Thymus (tissue), 11 donors: ENCODE results near the gene SLC25A25. TPM values are rescaled to one million over a fixed set of nuclear protein-coding genes. Genes with fewer than 3 reads are reported as not detected.

Experiments
- DNase-seq, 9 donors: peaks; one replicate each; pipeline ENCODE4 v3.0.0-alpha.2; 2013; ENCODE audit warnings: low spot score in 9 of 9, low read depth in 6 of 9, missing footprints in 1 of 9
- H3K27ac ChIP-seq, 2 donors: one replicate each; pipeline ENCODE4 v1.5.1; 2013; ENCODE audit warnings: control low read depth in 1 of 2, low read depth in 1 of 2, low read length in 1 of 2, mild to moderate bottlenecking in 1 of 2, moderate library complexity in 1 of 2
- H3K27me3 ChIP-seq, 2 donors: one replicate each; pipeline ENCODE4 v1.5.1; 2013; ENCODE audit warnings: low read length in 1 of 2; ENCODE audit not compliant: control insufficient read depth in 2 of 2, insufficient read depth in 1 of 2
- H3K36me3 ChIP-seq, 2 donors: one replicate each; pipeline ENCODE4 v1.5.1; 2013; ENCODE audit warnings: low read length in 1 of 2, mild to moderate bottlenecking in 1 of 2, moderate library complexity in 1 of 2; ENCODE audit not compliant: control insufficient read depth in 2 of 2, insufficient read depth in 2 of 2
- H3K4me1 ChIP-seq, 2 donors: one replicate each; pipeline ENCODE4 v1.5.1; 2013; ENCODE audit warnings: low read length in 2 of 2; ENCODE audit not compliant: control insufficient read depth in 2 of 2, insufficient read depth in 2 of 2
- H3K4me3 ChIP-seq, 2 donors: one replicate each; pipeline ENCODE4 v1.5.1; 2013; ENCODE audit warnings: low read length in 2 of 2, control low read depth in 1 of 2, mild to moderate bottlenecking in 1 of 2
- H3K9me3 ChIP-seq, 2 donors: one replicate each; pipeline ENCODE4 v1.5.1; 2013; ENCODE audit warnings: low read length in 1 of 2, mild to moderate bottlenecking in 1 of 2; ENCODE audit not compliant: control insufficient read depth in 2 of 2, insufficient read depth in 1 of 2
- WGBS: extraction: QIAGEN DNeasy Blood & Tissue Kit; methylation state at CpG from one replicate; pipeline ENCODE4 v1.1.7; 2013; 5-methylcytosine and 5-hydroxymethylcytosine counted together
- polyA plus RNA-seq: library from polyadenylated mRNA; stranded (reverse); fragments of 200-250 nt; gene quantifications from one replicate; pipeline ENCODE4 v1.2.3, GENCODE V29; 2013
- total RNA-seq: library from RNA; stranded (reverse); fragments of 120-200 nt; gene quantifications from one replicate; pipeline ENCODE4 v1.2.4, GENCODE V29; 2013
- donor health status: healthy.

Gene SLC25A25
- total and polyA plus RNA-seq, 2 donors: 12.3 to 13.4 TPM

- WGBS: 51% methylated on average over 13 of the region's 13 CpGs
- DNase-seq: no peak
- peaks cover 0 to 3% of the 10 kb centered on the region in 2 donors for H3K9me3 ChIP-seq
- H3K4me3 ChIP-seq: no peak overlapping the region
- H3K27ac ChIP-seq: no peak overlapping the region
- H3K36me3 ChIP-seq: peaks cover 3 to 27% of the 10 kb centered on the region in 2 donors
- peaks cover 33 to 54% of the 10 kb centered on the region in 2 donors for H3K4me1 ChIP-seq
- H3K27me3 ChIP-seq: no peaks in the 10 kb centered on the region
Measured at GRCh38 chr9:128091144-128091543, 23.1 kb downstream of the SLC25A25 start.

- no peak for DNase-seq
- no peak overlapping the region for H3K4me3 ChIP-seq
- H3K27ac ChIP-seq: no peak overlapping the region
- H3K9me3 ChIP-seq: peaks cover 0 to 3% of the 10 kb centered on the region in 2 donors
- H3K4me1 ChIP-seq: peaks cover 33 to 57% of the 10 kb centered on the region in 2 donors
- peaks cover under 1 to 27% of the 10 kb centered on the region in 2 donors for H3K36me3 ChIP-seq
- whole genome bisulfite sequencing: 27% methylated on average over 13 of the region's 13 CpGs
- no peaks in the 10 kb centered on the region for H3K27me3 ChIP-seq
Measured at GRCh38 chr9:128091571-128091970, 23.5 kb downstream of the SLC25A25 start.

GRCh38 chr9:128092199-128092977, 24.4 kb downstream of the SLC25A25 start:
- Histone ChIP-seq H3K4me1 (peaks cover 33 to 63% of the 10 kb centered on the region in 2 donors), H3K36me3 (peaks cover 0 to 29% of the 10 kb centered on the region in 2 donors), H3K27ac (peak overlapping the region in 1 of 2 donors; percentile 85), H3K27me3 (no peaks in the 10 kb centered on the region), H3K9me3 (peaks cover 0 to 3% of the 10 kb centered on the region in 2 donors), H3K4me3 (no peak overlapping the region)
- 88% methylated on average over 16 of the region's 16 CpGs for WGBS
- DNase-seq: no peak

GRCh38 chr9:128093011-128093410, 25.0 kb downstream of the SLC25A25 start:
- H3K27me3 ChIP-seq: no peaks in the 10 kb centered on the region
- 43% methylated on average over 4 of the region's 4 CpGs for WGBS
- no peak overlapping the region for H3K4me3 ChIP-seq
- peak in 1 of 9 donors; percentile 58 for DNase-seq
- peaks cover 39 to 69% of the 10 kb centered on the region in 2 donors for H3K4me1 ChIP-seq
- H3K9me3 ChIP-seq: peaks cover 0 to 3% of the 10 kb centered on the region in 2 donors
- H3K27ac ChIP-seq: peak overlapping the region; percentile 9 to 85
- peaks cover 0 to 29% of the 10 kb centered on the region in 2 donors for H3K36me3 ChIP-seq

- DNase-seq: peak in 4 of 9 donors; percentile 58 to 84 (median 62)
- Histone ChIP-seq H3K36me3 (peaks cover 0 to 22% of the 10 kb centered on the region in 2 donors), H3K4me1 (peaks cover 48 to 77% of the 10 kb centered on the region in 2 donors), H3K9me3 (peaks cover 0 to 3% of the 10 kb centered on the region in 2 donors), H3K27me3 (no peaks in the 10 kb centered on the region), H3K27ac (peak overlapping the region; percentile 72 to 85), H3K4me3 (no peak overlapping the region)
- 37% methylated on average over 8 of the region's 8 CpGs for WGBS
Measured at GRCh38 chr9:128094166-128094949, 26.3 kb downstream of the SLC25A25 start.

GRCh38 chr9:128094950-128095544, 27.0 kb downstream of the SLC25A25 start:
- H3K27ac ChIP-seq: peak overlapping the region; percentile 68 to 85
- WGBS: 93% methylated on average over 11 of the region's 11 CpGs
- H3K4me1 ChIP-seq: peaks cover 54 to 84% of the 10 kb centered on the region in 2 donors
- H3K36me3 ChIP-seq: peaks cover 0 to 21% of the 10 kb centered on the region in 2 donors
- H3K4me3 ChIP-seq: no peak overlapping the region
- no peak for DNase-seq
- no peaks in the 10 kb centered on the region for H3K27me3 ChIP-seq
- H3K9me3 ChIP-seq: peaks cover 0 to 3% of the 10 kb centered on the region in 2 donors

GRCh38 chr9:128096616-128097536, 28.8 kb downstream of the SLC25A25 start:
- Histone ChIP-seq H3K4me3 (no peak overlapping the region), H3K9me3 (peaks cover 0 to 3% of the 10 kb centered on the region in 2 donors), H3K4me1 (peaks cover 52 to 87% of the 10 kb centered on the region in 2 donors), H3K36me3 (peaks cover 16 to 38% of the 10 kb centered on the region in 2 donors), H3K27me3 (no peaks in the 10 kb centered on the region), H3K27ac (no peak overlapping the region)
- WGBS: 94% methylated on average over 19 of the region's 19 CpGs
- no peak for DNase-seq

- peak overlapping the region; percentile 36 to 84 for H3K27ac ChIP-seq
- 84% methylated on average over 13 of the region's 13 CpGs for WGBS
- peaks cover 0 to 7% of the 10 kb centered on the region in 2 donors for H3K9me3 ChIP-seq
- no peaks in the 10 kb centered on the region for H3K27me3 ChIP-seq
- peaks cover 24 to 42% of the 10 kb centered on the region in 2 donors for H3K36me3 ChIP-seq
- DNase-seq: no peak
- H3K4me1 ChIP-seq: peaks cover 51 to 87% of the 10 kb centered on the region in 2 donors
- H3K4me3 ChIP-seq: no peak overlapping the region
Measured at GRCh38 chr9:128097543-128098296, 29.7 kb downstream of the SLC25A25 start.
